Measurements from ENCODE around the gene C1QTNF6. TPM values are rescaled to one million over a fixed set of nuclear protein-coding genes. Genes with fewer than 3 reads are reported as not detected.

Gene C1QTNF6
- total and polyA plus RNA-seq, 2 experiments from 2014 or later = 1.7 to 2.3 TPM

DNA sequence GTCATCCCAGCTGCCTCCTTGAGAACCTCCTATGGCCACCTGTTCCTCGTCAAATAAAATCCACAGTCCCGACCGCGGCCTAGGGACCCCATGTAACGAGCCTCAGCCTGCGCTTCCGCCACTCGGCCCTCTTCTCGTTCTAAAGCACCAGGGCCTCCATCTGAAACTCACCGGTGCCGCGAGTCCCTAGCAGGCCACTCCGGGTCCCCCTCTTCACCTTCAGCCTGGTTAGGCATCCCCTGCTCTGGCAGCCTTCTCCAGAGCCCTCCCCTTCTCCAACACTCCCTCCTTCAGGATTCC lies 26.6 kb upstream of the C1QTNF6 start (continued):
- TF ChIP-seq ZNF462 (CRISPR knock-in tag; IDR thresholded peaks at IDR 0.05) (no peak), CTCF (conservative IDR thresholded peaks at IDR 0.05; ENCODE audit: low read depth in 2 of 2) (no peak), NANOG (IDR thresholded peaks at IDR 0.05; ENCODE audit: borderline replicate concordance) (no peak), CREB1 (CRISPR knock-in tag; IDR thresholded peaks at IDR 0.05; ENCODE audit: low read depth) (no peak), EZH2phosphoT487 (IDR thresholded peaks at IDR 0.05; ENCODE audit: unreplicated experiment) (no peak), ZNF331 (CRISPR knock-in tag; IDR thresholded peaks at IDR 0.05; ENCODE audit: low read depth) (no peak), STAT1 (IDR thresholded peaks at IDR 0.05; ENCODE audit: unreplicated experiment) (no peak)

DNA sequence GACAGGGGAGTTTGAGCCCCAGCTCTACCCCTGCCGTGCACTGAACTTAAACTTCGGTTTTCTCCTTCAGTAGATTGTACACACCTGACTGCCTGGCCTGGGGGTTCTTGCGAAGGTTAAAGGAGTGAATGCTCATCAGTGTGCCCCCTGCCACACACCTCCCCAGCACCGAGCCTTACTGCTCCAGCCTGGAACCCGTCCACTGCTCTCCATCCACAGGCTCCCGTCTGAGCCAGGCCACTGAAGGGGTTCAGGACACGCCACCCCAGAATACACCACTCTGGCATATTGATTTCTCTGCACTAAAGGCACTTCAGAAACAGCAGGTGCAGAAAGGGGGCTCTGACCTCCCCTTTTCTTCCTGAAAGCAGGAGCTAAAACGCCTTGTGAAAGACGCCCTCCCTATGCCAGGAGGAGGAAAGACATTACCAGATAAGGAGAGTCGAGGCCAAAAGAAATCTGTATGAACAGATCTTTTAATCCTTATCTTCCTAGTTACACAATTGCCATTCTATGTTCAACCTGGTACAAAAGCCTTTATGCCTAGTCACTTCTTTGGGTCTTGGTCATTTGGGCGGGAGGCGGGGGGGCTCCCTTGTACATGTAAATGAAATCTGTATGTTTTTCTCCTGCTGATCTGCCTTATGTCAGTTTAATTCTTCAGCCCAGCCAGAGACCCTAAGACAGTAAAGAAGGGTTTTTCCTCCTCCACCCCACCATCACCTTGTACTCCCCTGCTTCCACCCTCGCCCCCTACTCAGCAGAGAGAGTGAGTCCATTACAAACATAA lies 26.1 kb upstream of the C1QTNF6 start:
- no peaks in the 10 kb centered on the region for H3K9me3 Mint-ChIP-seq
- H3K4me3 Mint-ChIP-seq = no peak overlapping the region
- Histone ChIP-seq H3K36me3 (ENCODE audit: insufficient read depth) (no peaks in the 10 kb centered on the region), H3K4me2 (no peak overlapping the region), H3K27me3 (ENCODE audit: insufficient read depth) (no peaks in the 10 kb centered on the region), H3F3A (replicated peaks; ENCODE audit: low read depth) (no peaks in the 10 kb centered on the region), H3K4me3 (no peak overlapping the region), H3K79me2 (replicated peaks; ENCODE audit: insufficient read depth) (no peaks in the 10 kb centered on the region), H3K9me2 (ENCODE audit: insufficient read depth) (no peaks in the 10 kb centered on the region), H3K4me1 (ENCODE audit: insufficient read depth) (peaks cover 11% of the 10 kb centered on the region; the same call in 1 of the 2 replicates), H2AFZ (no peak overlapping the region), H4K20me1 (replicated peaks; ENCODE audit: insufficient read depth) (no peaks in the 10 kb centered on the region), H3K27ac (ENCODE audit: low read depth) (no peak overlapping the region)
- DNase-seq (ENCODE audit: low spot score) (no peak), ATAC-seq (no peak)
- peaks cover 15% of the 10 kb centered on the region for H3K4me1 Mint-ChIP-seq
- H3K36me3 Mint-ChIP-seq (ENCODE audit: low read depth) = no peaks in the 10 kb centered on the region
- peaks cover 18% of the 10 kb centered on the region for H3K27me3 Mint-ChIP-seq (ENCODE audit: insufficient read depth, low read depth, poor library complexity)
- no peak overlapping the region for H3K27ac Mint-ChIP-seq
- TF ChIP-seq JUNB (IDR thresholded peaks at IDR 0.05; ENCODE audit: unreplicated experiment) (no peak), ETS1 (IDR thresholded peaks at IDR 0.05) (no peak), NANOG (IDR thresholded peaks at IDR 0.05; ENCODE audit: borderline replicate concordance) (no peak), ZNF331 (CRISPR knock-in tag; IDR thresholded peaks at IDR 0.05; ENCODE audit: low read depth) (no peak), CREB1 (CRISPR knock-in tag; IDR thresholded peaks at IDR 0.05; ENCODE audit: low read depth) (no peak)
